ENCODE results near the gene SELENOO. TPM values are rescaled to one million over a fixed set of nuclear protein-coding genes. Genes with fewer than 3 reads are reported as not detected.

The SELENOO gene
- total RNA-seq, 1 donor from 2014 or later: 6.1 TPM

DNA sequence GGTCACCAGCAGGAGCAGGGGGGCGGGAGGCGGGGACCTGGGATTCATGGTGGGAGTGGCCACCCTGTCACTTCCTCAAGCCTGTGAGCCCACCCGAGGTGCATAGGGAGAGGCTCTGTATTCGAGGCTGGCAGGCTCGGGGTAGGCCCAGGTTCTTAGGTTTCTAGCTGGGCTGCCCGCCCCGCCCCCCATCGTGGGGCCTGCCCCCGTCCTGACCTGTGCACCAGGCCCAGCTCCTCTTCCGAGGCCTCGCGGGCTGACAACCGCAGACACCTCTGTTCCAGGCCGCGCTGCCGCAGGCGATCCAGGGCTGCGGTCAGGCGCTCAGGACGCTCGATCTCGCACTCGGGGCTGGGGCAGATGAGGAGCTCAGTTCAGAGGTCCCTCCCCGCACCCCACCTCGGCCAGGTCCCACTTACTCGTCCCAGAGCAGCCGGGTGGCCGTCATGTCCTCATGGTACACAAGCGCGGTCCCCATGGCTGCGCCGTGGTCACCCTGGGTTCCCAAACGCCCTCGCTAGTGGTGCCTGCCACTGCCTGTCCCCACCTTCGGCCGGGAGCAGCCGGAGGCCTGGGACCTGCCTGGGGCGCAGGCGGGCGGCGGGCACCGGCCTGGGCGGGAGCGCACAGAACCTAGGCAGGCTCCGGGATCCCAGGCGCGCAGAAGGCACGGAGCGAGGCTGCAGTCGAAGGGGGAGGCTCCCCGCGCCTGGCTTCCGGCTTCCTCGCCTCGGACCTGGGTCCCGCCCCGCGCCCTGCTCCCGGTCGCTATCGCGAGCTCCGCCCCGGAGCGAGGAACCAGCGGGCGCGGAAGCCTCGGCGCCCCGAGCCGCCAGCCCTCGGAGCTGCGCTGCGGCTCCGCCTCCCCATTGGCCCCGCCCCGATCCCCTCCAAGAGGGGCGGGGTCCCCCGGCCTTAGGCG is 50.0 kb downstream of the SELENOO start, which contains the start of gene HDAC10:
TSS of gene HDAC10 (minus strand) at position 711 of the 922 bp plus-strand sequence. CDS start at position 478, 233 bp downstream.
- no peak for FAIRE-seq
- DNase-seq (ENCODE audit: low spot score in 2 of 2): peak; percentile 73 to 78

- FAIRE-seq (no peak), DNase-seq (ENCODE audit: low spot score in 2 of 2) (no peak)
Measured at GRCh38 chr22:50251477-50252081, 50.8 kb downstream of the SELENOO start.

GRCh38 chr22:50252082-50253045 is 51.6 kb downstream of the SELENOO start:
- peak in 1 of 2 donors; percentile 75 for DNase-seq (ENCODE audit: low spot score in 2 of 2)
- FAIRE-seq: no peak

DNA sequence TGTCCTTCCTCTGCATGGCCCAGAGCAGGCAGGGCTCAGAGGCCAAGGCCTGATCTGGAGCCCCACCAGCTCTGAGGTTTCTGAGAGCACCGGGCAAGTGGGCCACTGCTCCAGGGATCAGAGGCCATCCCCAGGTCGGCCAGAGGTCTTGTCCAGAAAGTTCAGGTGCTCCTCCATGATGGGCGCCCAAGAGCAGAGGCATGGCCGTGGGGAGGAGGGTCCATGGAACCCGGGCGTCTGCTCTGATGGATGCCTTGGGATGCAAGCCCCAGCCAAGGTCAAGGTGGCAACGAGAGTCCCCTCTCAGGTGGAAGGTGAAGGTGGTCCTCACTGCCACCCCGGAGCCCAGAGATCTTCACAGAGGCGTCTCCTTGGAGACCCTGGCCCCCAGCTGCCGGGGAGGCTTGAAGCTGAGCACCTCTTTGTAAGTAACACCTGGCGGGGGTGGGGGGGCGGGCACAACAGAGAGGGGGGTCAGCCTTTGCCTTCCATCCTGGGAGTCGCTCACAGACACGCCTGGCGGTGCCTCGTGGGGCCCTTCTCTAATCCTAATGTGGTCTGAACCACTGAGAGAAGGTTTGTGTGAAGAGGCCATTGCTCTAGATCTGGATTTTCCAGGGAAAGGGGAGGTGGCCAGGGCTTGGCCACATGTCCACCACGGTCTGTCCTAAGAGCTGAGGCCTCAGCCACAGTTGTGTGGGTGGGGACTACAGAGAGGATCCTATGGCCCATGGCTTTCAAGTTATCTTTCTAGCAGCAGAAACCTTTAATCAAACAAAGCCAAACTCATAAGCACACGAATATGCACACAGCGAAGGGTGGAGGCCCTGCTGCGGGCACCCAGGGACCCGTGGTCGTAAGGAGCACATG is 52.5 kb downstream of the SELENOO start:
- DNase-seq (ENCODE audit: low spot score in 2 of 2) (no peak), FAIRE-seq (no peak)

DNA sequence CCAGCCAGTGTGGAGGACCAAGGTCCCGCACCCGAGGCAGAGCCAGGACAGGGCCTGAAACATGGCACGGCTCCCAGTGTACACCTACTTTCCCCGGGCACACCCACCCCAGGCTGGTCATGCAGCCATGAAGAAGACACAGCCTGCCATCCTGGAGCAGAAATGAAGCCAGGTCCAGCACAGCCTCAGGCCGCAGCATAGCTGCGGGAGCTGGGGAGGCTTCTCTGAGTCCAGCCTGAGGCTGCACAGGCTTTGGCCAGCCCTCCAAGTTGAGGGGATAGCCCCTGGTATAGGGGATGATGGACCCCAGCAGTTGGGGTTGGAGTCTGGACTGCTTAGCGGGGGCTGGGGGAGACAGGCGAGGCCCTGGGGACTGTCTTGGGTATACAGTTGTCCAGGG is 53.1 kb downstream of the SELENOO start:
- no peak for FAIRE-seq
- no peak for DNase-seq (ENCODE audit: low spot score in 2 of 2)

DNA sequence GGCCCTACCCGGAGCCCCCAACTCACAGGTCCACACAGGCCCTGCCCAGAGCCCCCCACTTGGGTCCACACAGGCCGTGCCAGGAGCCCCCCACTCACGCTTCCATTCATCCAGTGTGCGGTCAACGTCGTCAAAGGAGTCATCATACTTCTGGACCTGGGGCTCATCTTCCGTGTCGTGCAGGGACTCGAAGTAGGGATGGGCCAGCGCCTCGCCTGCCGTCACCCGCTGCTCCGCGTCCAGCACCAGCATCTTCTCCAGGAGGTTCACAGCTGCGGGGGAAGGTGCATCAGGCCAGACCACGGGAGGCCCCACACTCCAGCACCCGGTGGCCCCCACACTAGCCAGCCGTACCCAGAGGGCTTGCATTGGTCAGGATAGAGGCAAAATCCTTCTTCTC is 54.3 kb downstream of the SELENOO start:
- DNase-seq (ENCODE audit: low spot score in 2 of 2) (no peak), FAIRE-seq (no peak)

DNA sequence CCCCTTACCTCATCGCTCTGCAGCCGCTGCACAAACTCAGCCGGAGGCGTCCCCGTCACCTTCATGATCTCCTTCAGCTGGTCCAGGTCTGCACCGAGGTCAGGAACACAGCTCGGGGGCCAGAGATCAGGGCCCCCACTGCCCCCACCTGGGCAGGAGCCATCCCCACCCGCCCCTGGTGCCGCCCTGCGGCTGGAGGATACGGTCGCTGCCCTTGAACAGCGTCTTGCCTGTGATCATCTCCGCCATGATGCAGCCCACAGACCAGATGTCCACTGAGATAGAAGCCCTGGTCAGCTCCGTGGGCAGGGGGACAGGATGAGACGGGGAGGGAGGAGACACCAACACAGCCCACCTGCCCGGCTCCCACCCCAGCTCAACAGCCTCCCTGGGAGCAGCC is 54.8 kb downstream of the SELENOO start:
- no peak for FAIRE-seq
- DNase-seq (ENCODE audit: low spot score in 2 of 2): no peak

DNA sequence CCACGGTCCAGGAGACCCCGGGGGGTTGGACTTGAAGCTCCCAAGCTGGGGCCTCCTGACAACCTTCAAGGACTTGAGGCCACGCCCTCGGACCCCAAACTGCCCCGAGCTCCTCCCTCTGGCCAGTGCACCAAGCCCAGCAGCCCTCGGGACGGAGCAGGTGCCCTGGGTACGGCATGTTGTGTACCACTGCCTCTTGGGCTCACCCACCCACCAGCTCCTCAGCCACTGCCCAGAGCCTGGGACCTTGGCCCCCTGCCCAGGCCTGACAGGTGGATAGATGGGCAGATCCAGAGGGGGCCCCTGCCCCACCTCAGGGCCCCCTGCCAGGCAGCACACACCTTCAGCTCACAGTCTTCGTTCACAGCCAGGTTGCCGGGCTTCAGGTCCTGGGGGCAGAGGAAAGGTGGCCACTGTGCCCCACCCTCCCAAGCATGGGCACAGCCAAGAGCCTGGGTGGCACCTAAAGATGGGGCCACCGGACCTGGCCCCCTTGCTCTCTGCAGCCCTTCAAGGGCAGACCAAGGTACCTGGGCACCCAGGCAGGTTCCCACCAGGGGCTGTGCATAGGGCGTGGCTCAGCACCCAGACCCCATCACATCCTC is 55.5 kb downstream of the SELENOO start:
- FAIRE-seq (no peak), DNase-seq (ENCODE audit: low spot score in 2 of 2) (no peak)

- DNase-seq (ENCODE audit: low spot score in 2 of 2) (no peak), FAIRE-seq (no peak)
Measured at GRCh38 chr22:50257041-50257440, 56.2 kb downstream of the SELENOO start.

DNA sequence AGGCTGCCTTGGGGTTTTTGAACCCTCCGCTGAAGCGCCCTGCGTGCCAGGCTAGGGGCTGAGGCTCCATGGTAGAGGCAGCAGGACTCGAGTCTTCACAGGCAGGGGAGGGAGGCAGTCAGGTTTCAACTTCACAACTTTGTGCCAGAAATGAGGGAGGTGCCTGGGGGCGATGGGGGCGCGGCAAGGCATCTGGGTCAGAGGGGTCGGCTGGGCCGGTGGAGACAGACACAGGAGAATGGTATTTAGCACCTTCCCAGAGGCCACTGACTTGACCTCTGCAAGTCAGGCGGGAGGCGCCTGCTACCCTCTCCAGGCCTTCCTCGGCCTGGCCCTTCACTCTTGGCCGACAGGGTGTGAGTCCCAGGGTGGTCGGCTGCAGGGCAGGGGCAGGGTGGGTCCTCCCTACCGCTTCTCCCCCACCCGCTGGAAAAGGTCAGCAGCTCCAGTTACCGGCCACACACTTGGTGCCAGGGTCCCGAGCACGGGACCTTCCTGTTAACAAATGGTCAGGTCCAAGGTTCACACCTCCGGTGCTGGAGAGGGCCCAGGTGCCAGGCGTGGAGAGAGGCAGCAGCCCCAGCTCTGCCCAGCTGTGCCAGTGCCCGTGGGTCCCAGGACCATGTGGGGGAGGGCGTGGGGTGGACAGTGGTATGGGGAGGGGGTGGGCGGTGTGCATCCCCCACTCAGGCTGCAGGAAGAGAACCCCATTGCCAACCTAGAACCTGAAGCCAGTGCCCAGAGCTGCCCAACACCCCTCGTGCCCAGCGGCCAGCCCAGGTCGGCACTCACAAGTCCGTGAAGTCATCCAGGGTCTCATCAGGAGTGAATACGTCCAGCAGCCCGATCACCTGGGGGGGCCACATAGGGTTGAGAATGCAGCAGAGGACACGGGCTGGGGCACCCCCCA is 56.9 kb downstream of the SELENOO start:
- no peak for DNase-seq (ENCODE audit: low spot score in 2 of 2)
- no peak for FAIRE-seq

DNA sequence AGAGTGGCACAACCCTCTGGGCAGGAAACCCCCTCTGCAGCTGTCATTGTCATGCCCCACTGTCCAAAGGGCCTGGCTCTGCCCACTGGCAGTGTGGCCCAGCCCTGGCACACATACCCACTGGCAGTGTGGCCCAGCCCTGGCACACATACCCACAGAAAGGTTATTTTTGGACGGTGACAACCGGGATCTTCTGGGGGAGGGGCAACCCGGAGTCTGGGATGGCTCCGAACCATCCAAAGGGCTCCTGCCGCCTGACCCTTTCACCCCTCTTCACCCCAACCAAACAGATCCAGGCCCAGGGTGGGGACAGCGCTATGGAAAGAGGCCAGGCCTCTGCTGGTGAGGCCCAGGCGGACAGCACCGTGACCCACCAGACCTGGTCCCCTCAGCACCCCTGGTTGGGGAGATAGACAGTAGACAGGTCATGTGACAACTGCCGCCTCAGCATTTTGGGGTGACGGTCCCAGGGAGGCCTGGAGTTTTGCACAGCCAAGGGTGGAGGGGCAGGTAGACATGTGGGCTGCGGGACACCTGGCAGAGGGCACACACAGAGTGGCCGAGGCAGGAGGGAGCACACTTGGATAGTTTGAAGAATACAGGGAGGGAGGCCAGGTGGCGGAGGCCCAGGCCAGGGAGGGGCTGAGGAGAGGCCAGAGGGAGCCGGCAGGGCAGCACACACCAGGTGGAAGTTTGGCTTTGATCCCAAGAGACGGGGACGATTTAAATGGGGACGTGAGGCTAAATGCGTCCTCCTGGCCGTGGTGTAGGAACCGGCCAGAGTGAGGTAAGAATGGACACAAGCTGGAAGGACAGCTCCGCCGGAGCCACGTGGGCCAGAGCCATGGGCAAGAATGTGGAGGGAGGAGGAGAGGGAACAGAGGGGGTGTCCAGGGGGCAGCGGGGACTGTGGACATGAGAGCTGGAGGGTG is 57.8 kb downstream of the SELENOO start:
- FAIRE-seq (no peak), DNase-seq (ENCODE audit: low spot score in 2 of 2) (no peak)

- FAIRE-seq (no peak), DNase-seq (ENCODE audit: low spot score in 2 of 2) (no peak)
Measured at GRCh38 chr22:50259302-50259701, 58.5 kb downstream of the SELENOO start.

- DNase-seq (ENCODE audit: low spot score in 2 of 2): no peak
- no peak for FAIRE-seq
Measured at GRCh38 chr22:50260434-50260800, 59.6 kb downstream of the SELENOO start.

GRCh38 chr22:50260801-50261614 is 60.2 kb downstream of the SELENOO start:
- peak; percentile 67 to 71 for DNase-seq (ENCODE audit: low spot score in 2 of 2)
- no peak for FAIRE-seq

- FAIRE-seq (no peak), DNase-seq (ENCODE audit: low spot score in 2 of 2) (peak; percentile 80 to 87)
Measured at GRCh38 chr22:50261615-50262459, 61.0 kb downstream of the SELENOO start, which contains the start of gene MAPK12. MAPK12 (minus strand) TSS chr22:50261683; CDS start chr22:50261509, 174 bp downstream.

Measured in frontal cortex (tissue), 4 donors.